22Rv1 (cell line): Measurements from ENCODE around the gene ASAP2.

Experiments used
- CTCF ChIP-seq: fragments of 450-650 bp; IDR thresholded peaks from 2 replicates; pipeline ENCODE4 v1.5.1; 2017; ENCODE audit warnings: mild to moderate bottlenecking
- ZFX ChIP-seq: fragments of 450-650 bp; IDR thresholded peaks from 2 replicates; pipeline ENCODE4 v1.6.1; 2017; ENCODE audit warnings: antibody characterized with exemption, borderline replicate concordance

GRCh38 chr2:9319338-9319715 is 112.7 kb downstream of the ASAP2 start:
- TF ChIP-seq CTCF (no peak), ZFX (no peak)
